ENCODE results near the gene SENP8.
"Not testable (repeated sequence)": the region's sequence is repeated elsewhere in the genome, so short reads cannot be mapped to it uniquely, and the experiment has no call there.

SENP8 gene

DNA sequence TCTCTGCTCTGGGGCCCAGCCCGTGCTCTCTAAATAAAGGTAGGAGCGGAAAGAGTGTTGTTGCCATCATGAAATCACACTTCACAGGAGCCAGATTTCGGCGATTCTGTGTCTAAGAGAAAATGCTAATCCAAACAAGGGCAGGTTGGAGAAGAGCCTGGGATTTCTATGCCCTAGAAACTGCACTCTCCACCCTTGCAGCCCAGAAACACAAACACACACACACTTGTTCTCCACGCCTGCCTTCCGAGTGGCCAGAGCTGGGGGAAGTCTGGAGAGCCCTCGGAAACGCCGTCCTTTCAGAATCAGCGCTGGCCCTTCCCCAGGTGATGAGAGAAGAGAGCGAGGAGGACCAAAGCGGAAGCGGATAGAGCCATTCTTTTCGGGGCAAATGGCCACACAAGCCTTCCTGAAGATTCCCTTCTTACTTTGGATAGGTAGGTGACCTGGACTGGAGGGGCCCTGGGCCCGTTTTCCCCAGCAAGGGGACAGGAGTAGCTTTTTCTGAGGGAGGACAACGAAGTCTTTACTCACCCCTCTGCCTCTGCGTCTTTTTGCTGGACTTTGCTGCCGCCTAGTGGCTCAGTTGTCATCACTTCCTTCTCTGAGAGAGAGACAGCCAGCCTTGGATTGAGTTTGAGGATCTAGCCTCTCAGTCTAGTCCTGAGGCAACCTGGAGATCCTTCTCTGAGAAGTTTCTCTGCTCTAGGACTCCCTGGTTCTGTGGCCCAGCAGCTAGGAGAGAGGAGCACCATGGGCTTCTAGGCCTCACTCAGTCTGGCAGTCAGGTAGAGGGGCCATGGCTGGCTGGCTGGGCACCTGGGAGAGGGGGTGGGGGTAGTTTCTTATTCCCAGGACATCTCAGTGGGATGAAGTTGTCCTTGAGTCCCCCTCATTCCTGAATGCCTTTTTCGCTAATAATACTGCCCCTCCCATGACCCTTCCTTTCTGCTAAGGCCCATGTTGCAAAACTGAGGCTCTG, 37.7 kb downstream of the SENP8 start:
- FAIRE-seq: no peak

DNA sequence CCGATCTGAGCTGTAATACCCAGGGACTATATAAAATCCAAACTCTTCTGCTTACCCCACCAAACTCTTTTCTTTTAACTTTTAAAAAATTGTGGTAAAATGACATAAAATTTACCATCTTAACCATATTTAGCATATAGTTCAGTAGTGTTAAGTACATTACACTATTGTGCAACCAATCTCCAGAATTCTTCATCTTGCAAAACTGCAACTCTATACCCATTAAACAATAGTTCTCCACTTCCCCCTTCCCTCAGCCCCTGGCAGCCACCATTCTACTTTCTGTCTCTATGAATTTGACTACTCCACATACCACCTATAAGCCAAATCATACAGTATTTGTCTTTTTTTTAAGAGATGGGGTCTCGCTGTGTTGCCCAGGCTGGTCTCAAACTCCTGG, 38.7 kb downstream of the SENP8 start:
- FAIRE-seq: no peak

- FAIRE-seq: no peak
Measured at GRCh38 chr15:72160696-72161245, 42.6 kb downstream of the SENP8 start.

- no peak for FAIRE-seq
Measured at GRCh38 chr15:72161361-72162132, 43.3 kb downstream of the SENP8 start.

GRCh38 chr15:72162569-72162968, 44.4 kb downstream of the SENP8 start:
- FAIRE-seq: no peak

- FAIRE-seq: no peak
Measured at GRCh38 chr15:72163719-72164118, 45.5 kb downstream of the SENP8 start.

DNA sequence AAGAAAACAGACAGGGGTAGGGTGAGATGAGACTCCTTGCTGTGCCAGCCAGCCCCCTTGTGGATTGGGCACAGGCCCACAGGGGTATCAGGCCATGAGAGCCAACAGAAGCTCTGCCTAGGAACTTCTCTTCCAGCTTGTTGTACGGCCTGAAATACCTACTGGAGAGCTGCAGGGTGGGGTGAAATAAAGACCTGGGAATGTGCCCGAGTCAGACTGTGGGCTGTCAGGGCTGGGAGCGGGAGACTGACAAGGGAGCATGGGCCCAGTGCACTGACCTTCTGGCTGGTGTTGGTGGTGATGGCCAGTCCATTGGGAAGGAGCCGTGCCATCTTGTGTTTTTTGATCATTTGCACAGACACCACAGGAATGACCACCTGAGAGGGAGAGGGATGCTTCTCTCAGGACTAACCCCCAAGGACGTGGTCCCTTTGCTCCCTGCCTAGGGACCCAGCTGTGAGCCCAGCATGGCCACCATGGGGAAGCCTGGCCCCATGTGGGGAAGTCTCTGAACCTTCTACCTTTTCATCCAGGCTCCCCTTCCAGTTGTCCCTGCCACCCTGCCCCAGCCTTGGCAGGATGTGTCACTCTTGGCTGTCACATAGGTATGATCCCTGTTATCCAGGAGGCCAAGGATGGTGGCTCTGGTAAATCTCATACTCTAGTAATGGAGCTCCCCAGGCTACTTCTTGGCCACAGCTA, 48.7 kb downstream of the SENP8 start:
- FAIRE-seq: no peak

DNA sequence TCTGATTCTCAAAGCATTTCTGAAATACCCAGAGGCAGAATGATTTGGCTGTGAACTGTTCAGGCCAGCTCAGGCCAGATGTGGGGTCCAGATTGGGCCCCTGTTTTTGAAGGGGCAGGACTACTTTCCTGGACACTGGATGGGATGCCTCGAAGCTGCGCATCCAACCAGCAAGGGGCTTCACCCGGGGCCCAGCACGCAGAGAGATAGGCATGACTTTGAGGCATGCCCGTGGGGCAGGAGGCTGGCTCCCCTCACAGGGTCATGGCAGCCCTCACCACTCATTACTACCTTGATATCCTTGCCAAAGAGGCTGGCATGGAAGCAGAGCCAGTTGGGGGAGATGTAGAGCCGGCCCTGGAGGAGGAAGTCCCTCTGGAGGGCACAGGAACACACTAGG, 49.2 kb downstream of the SENP8 start:
- FAIRE-seq: no peak

- no peak for FAIRE-seq
Measured at GRCh38 chr15:72168131-72168807, 50.1 kb downstream of the SENP8 start.

GRCh38 chr15:72168808-72169190, 50.6 kb downstream of the SENP8 start:
- no peak for FAIRE-seq

DNA sequence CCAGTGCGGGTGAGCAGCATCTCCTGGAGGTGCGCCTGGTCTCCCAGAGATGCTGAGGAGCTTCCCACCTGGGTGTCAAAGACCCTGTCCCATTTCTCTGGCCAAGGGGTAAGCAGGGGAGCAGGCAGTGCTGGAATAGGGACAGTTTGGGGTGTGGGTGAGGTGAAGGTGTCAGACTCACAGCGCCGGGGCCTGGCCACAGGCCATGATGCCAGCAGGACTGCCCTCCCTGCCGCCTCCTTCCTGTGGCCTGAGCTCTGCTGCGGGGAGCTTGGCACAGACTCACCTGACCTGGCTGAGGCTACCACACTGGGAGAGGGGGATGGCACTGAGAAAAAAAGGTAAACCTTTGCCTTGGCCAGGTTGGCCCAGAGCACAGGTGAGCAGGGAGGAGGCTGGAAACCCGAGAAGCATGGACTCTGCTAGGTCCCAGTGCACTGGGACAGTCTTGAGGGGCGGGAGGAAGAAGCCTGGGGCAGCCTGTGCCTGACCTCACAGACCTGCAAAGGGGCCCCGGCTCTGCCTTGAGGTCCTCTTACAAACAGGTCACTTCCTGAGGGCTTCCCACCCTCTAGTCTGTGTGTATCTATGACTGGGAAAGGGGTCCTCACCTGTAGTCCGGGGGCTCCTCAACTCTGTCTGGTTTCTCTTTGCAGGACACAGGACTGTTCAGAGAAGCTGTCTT, 51.2 kb downstream of the SENP8 start:
- no peak for FAIRE-seq

DNA sequence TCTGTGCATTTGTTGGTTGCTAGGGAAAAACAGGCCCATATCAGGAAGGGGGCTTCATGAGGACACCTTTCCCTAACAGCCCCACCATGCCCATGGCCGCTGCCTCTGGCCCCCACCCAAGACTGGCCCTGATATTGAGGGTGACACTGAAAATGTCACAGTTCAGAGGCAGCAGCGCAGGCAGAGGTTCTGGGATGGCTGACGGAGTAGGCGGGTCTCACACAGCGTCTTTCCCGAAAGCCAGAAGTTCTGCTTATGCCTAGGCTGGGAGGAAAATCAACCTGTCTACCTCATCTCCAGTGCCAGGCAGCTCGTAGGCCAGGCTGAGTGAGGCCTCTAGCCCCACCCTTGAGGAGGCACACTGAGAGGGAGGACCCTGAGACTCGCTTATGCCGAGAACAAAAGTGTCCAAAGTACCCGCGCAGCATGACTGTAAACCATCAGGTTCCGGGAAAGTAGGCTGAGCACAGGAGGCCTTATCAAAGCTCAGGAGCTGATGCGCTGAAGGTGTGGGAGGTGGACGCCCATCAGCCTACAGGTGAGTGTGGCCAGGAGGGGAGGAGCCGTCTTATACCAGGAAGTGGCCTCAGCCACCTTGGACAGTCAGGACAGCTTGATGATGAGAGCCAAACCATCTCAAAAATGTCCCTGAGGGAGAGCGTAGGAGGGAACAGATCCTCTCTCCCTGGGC, 51.9 kb downstream of the SENP8 start:
- FAIRE-seq: no peak

DNA sequence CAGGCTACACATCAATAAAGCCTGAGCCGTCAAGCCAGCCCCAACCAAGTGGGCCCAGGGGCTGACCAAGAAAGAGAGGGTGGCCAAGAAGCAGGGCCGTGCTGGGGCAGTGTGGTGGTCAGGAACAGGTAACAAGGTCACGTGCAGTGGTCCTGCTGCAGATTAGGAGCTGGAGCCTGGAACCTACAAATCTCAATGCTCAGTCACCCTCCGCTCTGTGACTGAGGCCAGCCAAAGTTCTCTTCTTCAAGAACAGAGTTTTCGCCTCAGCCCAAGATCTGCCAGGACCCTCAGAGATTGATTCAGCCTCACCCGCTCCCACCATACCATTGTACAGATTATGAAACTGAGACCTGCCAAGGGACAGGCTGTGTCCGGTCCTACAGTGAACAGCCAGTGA, 52.5 kb downstream of the SENP8 start:
- no peak for FAIRE-seq

DNA sequence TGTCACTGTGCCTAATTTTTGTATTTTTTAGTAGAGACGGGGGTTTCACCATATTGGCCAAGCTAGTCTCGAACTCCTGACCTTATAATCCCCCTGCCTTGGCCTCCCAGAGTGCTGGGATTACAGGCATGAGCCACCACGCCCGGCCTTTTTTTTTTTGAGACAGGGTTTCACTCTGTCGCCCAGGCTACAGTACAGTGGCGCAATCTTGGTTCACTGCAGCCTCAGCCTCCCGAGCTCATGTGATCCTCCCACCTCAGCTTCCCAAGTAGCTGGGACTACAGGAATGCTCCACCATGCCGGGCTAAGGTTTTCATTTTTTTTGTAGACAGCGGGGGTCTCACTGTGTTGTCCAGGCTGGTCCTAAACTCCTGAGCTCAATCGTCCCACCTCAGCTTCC, 53.8 kb downstream of the SENP8 start:
- not testable (repeated sequence) for FAIRE-seq

DNA sequence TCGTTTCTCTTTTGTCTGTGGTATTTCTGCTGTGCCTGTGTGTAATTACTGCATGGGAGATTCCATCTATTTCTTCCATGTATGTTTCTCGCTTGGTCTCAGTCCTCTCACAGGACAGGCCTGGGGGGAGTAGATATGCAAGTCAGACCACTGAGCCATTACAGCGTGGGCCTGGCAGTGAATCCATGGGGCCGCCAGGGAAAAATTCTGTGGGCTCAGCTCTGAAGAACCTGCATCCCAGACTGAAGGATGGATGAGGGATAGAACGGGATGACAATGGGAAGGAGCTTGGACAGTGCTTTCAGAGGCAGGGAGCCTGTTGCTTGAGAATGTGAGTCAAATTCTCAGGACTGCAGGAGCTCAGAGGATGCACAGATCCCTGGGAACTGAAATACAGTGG, 54.6 kb downstream of the SENP8 start:
- FAIRE-seq: no peak

GRCh38 chr15:72173401-72173800, 55.2 kb downstream of the SENP8 start:
- FAIRE-seq: no peak

DNA sequence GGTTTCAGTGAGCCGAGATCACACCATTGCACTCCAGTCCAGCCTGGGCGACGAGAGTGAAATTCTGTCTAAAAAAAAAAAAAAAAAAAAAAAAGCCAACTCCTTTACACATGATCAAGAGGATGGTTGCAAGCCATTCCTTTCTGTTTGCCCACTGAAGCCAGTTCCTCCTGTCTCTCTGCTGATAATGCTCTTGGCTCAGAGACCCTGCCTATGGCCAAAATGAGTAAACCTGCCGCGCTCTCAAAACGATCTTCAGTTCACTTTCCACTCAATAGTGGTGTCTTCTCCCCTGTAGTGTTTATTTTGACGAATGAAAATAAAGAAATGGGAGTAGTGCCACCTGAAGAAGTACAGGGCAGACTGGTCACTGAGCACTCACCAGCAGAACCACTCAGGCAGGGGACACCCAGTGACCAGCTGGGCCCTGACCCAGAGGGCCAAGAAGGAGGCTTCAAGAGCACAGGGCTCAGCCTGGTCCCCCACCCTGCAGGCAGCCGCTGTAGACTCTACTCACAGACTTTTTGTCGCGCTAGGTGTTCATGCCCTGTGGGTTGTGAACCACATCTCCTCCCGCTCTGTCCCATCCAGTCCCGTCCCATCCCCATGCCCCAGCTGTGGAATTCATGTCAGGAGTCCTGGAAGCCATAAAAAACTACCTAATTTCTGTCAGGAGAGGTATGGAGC, 55.8 kb downstream of the SENP8 start:
- FAIRE-seq: no peak

- no peak for FAIRE-seq
Measured at GRCh38 chr15:72174551-72175165, 56.5 kb downstream of the SENP8 start.

DNA sequence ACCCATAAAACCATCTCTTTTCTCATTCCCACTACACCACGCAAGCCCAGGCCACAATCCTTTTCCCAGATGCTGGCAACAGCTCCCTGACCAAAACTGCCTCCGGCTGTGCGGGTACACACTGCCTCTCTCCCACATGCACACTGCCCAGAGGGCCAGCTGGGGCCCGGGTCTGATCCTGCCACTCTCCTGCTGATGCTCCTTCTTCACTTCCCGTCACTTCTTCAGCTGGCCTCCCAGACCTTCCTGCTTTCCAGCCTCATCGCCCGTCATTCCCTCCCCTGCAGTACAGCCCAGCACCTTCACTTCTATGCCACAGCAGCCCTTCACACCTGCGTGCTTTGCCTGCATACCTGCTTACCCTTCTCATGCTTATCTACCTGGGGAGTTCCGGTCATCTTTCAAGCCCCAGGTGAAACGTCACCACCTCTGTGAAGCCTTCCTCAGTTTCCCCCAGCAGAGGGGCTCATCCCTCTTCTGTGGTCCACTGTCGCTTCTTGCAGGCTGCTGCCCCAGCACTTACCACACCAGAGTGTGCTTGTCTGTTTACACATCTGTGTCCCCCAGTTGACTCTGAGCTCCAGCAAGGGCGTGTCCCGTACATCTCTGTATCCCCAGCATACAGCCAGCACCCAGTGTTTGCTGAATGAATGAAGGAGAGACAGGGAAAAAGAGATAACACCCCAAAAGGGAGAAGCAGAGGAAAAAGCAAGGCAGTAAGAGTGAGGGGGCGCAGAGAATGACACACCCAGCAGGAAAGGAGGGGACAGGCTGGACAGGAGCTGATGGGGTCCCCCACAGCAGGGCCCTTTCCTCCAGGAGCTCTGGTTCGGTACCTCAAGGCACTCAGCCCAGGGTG, 57.2 kb downstream of the SENP8 start:
- FAIRE-seq: no peak
